Transverse colon (tissue), 4 donors: ENCODE measurements around the gene LBHD2.

ENCODE experiments used
- EP300 ChIP-seq: sonication (generic); formaldehyde crosslinking; IDR thresholded peaks from one replicate; pipeline ENCODE4 v1.6.1; 2017; ENCODE audit warnings: antibody characterized with exemption, low read depth
- POLR2A ChIP-seq: fragments of 450-650 bp; IDR thresholded peaks from one replicate; pipeline ENCODE4 v1.6.1; 2016; ENCODE audit warnings: antibody characterized with exemption, mild to moderate bottlenecking, moderate library complexity
- POLR2AphosphoS5 ChIP-seq, 3 donors: sonication (generic); formaldehyde crosslinking; IDR thresholded peaks; one replicate each; pipeline ENCODE4 v1.6.1; 2016; ENCODE audit warnings: antibody characterized with exemption in 3 of 3
- TF ChIP-seq, protein P1 (sequence below), 5 experiments: fragments of 200-600 bp in 3 of 5; fragments of 450-650 bp in 2 of 5; sonication (generic) in 3 of 5; IDR thresholded peaks; 1 replicate in 2 of 5; 2 replicates in 3 of 5; pipeline ENCODE4 v1.5.1; 2016 to 2017; ENCODE audit warnings: antibody characterized with exemption in 5 of 5, inconsistent platforms in 3 of 5, mild to moderate bottlenecking in 2 of 5, moderate library complexity in 1 of 5

DNA sequence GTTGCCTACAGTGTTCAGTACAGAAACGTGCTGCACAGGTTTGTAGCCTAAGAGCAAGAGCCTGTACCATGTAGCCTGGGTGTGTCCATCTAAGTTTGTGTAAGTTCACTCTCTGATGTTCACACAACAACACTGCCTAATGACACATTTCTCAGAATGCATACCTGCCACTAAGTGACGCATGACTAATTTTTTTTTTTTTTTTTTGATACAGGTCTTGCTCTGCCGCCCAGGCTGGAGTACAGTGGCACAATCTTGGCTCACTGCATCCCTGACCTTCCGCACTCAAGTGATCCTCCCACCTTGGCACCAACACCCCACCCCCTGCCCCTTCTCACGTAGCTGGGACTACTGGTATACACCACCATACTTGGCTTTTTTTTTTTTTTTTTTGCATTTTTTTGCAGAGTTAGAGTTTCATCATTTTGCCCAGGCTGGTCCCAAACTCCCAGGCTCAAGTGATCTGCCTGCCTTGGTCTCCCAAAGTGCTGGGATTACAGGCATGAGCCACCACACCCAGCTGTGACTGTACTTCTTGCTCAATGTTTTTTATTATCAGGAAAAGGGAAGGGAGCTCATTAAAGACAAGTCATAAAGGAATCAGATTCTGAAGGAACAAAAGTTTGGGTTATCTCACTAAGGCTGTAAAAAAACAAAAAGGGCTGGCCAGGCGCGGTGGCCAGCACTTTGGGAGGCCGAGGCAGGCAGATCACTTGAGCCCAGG, 16.6 kb upstream of the LBHD2 start:
- no peak for TF ChIP-seq POLR2A
- TF ChIP-seq, protein P1, sequence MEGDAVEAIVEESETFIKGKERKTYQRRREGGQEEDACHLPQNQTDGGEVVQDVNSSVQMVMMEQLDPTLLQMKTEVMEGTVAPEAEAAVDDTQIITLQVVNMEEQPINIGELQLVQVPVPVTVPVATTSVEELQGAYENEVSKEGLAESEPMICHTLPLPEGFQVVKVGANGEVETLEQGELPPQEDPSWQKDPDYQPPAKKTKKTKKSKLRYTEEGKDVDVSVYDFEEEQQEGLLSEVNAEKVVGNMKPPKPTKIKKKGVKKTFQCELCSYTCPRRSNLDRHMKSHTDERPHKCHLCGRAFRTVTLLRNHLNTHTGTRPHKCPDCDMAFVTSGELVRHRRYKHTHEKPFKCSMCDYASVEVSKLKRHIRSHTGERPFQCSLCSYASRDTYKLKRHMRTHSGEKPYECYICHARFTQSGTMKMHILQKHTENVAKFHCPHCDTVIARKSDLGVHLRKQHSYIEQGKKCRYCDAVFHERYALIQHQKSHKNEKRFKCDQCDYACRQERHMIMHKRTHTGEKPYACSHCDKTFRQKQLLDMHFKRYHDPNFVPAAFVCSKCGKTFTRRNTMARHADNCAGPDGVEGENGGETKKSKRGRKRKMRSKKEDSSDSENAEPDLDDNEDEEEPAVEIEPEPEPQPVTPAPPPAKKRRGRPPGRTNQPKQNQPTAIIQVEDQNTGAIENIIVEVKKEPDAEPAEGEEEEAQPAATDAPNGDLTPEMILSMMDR (IDR thresholded peaks at IDR 0.05) = peak in 1 of 5 experiments; percentile 48
- TF ChIP-seq EP300 = no peak
- peak in 2 of 3 donors; percentile 24 to 34 for TF ChIP-seq POLR2AphosphoS5 (IDR thresholded peaks at IDR 0.05)
